T-helper 22 cell (primary cell): Measurements from ENCODE around the gene CACNA1C.
"Not testable (repeated sequence)": the region's sequence is repeated elsewhere in the genome, so short reads cannot be mapped to it uniquely, and the experiment has no call there.

Experiments
- DNase-seq: peaks from one replicate; pipeline ENCODE4 v3.0.0-alpha.2; 2020; ENCODE audit warnings: low read depth

Gene CACNA1C

GRCh38 chr12:2673966-2674810 is 621.4 kb downstream of the CACNA1C start:
- no peak for DNase-seq

- DNase-seq: no peak
Measured at GRCh38 chr12:2675776-2676175, 623.0 kb downstream of the CACNA1C start.

- DNase-seq: no peak
Measured at GRCh38 chr12:2677142-2677880, 624.5 kb downstream of the CACNA1C start.

GRCh38 chr12:2678426-2678825 is 625.6 kb downstream of the CACNA1C start:
- DNase-seq: no peak

DNA sequence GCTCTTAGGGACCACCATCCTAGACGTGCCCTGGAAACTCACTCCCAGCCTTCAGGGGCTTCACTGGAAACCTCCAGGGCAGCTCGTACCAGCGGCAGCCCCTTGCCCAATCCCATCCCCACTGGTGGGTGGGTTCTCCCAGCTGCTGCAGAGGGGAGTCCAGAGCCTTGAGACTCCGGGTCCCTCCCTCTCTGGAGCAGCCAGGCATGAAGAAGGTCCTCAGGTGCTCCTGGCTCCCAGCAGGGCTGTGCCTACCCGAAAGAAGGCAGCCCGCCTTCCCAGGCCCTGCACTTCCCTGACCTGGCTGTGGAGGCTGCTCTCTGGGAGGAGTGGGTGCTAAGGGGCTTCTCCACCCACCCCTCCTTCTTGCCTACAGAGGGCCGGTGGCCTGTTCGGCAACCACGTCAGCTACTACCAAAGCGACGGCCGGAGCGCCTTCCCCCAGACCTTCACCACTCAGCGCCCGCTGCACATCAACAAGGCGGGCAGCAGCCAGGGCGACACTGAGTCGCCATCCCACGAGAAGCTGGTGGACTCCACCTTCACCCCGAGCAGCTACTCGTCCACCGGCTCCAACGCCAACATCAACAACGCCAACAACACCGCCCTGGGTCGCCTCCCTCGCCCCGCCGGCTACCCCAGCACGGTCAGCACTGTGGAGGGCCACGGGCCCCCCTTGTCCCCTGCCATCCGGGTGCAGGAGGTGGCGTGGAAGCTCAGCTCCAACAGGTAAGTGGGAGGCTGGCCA is 626.5 kb downstream of the CACNA1C start:
- no peak for DNase-seq

DNA sequence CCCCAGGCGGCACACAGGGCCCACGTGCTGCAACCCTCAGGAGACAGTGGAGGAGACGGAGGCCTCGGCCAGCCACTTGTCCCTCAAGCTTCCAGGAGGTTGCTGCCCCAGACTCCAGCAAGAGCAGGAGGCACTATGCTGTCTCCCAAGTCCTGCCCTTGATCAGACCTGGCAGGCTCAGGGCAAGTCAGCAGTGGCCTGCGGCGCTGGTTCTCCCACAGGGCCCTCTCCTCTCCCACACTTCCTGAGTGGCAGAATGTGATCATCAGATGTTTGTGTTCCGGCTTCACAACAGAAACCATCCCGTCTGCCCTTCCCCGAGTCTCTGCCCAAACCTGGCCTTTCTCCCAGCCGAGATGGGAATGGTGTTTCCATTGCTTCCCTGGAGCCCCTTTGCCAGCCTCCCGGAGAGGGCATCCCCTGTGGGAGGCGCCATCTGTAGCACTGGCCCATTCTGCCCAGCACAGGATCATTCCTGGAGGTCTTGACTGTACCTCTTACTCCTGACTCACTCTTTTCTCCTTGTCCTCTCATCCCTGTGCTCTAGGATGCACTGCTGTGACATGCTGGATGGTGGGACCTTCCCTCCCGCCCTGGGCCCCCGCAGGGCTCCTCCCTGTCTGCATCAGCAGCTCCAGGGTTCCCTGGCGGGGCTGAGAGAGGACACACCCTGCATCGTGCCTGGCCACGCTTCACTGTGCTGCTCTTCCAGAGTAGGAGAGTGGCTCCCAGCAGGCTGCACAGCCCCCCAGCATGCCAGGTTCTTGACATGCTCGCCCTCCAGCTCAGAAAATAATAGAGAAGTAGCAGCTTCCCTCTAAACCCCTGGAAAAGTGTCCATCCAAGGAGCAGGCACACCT is 627.3 kb downstream of the CACNA1C start:
- DNase-seq: no peak

DNA sequence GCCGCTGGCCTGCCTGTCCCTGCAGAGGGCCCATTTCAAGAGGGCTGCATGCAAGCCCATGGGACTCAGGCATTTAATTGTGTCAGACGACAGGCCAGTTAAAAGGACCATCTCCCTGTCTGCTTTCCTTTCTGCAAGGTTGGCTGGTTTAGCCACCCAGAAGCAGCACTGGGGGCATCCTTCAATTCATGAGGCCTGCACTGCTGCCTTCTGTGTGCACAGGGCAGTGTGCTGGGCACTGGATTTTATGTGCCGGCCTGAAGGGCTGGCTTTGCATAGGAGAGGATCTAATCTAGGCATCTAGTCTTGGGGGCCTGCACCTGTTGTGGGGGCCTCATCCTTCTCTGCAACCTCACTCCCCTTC is 627.9 kb downstream of the CACNA1C start:
- no peak for DNase-seq

- DNase-seq: no peak
Measured at GRCh38 chr12:2681450-2682205, 628.8 kb downstream of the CACNA1C start.

DNA sequence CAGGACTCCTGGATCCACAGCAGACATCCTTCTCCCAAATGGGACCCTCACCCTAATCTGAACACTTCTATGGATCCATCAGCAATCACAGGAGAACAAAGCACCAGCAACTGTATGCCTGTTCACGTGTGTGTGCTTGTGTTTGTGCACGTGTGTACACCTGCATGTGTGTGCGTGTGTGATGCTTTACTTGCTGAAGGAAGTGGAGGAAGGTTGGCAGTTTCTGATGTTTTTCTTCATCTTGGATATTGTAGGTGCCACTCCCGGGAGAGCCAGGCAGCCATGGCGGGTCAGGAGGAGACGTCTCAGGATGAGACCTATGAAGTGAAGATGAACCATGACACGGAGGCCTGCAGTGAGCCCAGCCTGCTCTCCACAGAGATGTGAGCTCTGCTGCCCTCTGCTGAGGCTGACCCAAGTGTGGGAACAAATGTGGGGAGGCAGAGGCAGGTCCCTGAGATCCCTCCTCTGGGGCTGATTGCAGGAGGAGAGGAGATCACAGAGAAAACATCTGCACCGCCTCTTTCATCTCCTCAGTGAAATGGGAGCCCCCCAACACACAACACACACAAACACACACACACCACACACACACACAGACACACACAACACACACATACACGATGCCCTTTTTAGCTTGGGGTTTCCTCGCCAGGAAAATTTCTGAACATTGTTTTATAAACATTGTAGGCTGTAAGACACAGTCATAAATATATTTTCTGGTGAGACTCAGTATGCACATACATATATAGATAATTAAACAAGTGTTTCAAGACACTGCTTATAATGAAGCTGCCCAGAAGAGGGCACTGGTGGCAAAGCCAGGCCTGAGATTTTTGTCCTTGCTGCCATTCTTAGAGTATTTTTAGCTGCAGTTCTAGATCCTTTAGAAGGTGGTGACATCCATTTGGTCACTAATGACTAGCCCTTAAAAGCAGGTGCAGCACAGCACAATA is 629.8 kb downstream of the CACNA1C start:
- DNase-seq: no peak

GRCh38 chr12:2683283-2684025 is 630.7 kb downstream of the CACNA1C start:
- no peak for DNase-seq

DNA sequence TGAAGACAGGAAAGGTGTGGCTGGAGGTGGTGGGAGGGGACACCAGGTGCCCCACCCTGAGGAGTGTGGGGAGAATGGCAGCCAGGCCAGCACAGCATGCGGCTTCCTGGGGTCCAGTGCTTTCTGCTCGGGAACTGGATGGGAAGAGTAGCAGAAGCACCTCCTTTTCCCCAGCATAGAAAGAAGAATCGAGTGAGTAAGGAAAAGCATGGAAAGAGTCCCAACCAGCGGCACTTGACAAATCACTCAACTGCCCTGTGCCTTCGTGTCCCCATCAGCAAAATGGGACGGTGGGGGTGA is 631.2 kb downstream of the CACNA1C start:
- not testable (repeated sequence) for DNase-seq

- not testable (repeated sequence) for DNase-seq
Measured at GRCh38 chr12:2685620-2686279, 633.0 kb downstream of the CACNA1C start.

- no peak for DNase-seq
Measured at GRCh38 chr12:2686280-2686646, 633.5 kb downstream of the CACNA1C start.

- DNase-seq: no peak
Measured at GRCh38 chr12:2687058-2687457, 634.3 kb downstream of the CACNA1C start.

DNA sequence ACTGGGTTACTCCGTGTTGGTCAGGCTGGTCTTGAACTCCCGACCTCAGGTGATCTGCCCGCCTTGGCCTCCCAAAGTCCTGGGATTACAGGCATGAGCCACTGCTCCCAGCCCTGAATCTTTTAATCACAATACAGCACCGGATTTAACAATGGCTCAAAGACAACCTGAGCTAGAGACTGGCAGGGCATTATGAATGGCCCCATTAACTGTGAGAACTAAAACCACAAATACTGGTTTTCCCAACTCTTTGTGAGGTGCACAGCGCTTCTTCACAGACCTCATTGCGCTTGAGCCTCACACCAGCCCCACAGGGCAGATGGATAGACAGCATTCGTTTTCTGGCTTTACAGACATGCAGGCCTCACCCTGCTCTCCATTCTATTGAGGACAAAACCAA is 634.9 kb downstream of the CACNA1C start:
- DNase-seq: no peak

- DNase-seq: no peak
Measured at GRCh38 chr12:2688381-2688931, 635.7 kb downstream of the CACNA1C start.

DNA sequence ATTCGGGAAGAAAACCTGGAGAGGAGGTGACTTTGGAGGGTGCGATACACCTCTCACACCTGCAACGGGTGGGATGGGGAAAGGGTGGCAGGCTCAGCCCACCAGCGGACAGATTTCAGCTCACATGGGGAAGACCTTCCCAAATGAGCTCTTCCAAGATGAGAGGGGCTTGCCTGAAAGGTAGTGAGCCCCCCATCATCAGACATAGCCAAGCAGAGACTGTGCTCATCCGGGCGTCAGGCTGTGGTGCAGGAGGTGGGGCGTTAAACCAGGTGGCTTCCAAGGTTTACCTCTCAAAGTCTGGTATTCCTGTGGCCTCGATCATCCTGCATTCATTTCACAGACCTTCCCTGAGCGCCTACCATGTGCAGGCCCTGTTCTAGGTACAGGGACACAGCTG is 636.6 kb downstream of the CACNA1C start:
- no peak for DNase-seq

DNA sequence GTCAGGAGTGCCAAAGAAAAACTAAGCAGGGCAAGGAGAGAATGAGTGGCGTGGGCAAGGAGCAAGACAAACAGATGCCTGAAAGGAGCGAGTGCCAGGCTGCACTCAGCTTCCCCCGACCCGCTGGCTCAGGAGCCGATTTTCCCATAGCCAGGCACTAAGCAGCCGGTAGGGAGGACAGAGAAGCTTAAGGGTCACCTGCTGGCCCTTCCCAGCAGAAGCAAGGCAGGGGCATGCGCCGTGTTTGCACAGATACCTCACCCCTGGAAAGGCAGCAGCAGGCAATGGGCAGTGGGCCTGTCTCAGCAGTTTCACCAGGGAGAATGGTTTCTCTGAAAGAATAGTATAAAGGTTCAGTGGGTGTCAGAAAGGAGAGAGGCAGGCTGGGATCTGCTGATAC is 637.1 kb downstream of the CACNA1C start:
- DNase-seq: no peak
